Fibroblast of villous mesenchyme (primary cell): ENCODE data around the gene RHD. TPM values are rescaled to one million over a fixed set of nuclear protein-coding genes. Genes with fewer than 3 reads are reported as not detected.

Source experiments
- DNase-seq: peaks from one replicate; pipeline ENCODE4 v3.0.0-alpha.2; 2010; ENCODE audit warnings: low read depth
- H3K4me3 ChIP-seq: 2 replicates; pipeline ENCODE4 v1.5.1; 2011; ENCODE audit warnings: low read depth, mild to moderate bottlenecking, low read length
- CTCF ChIP-seq: IDR thresholded peaks from 2 replicates; pipeline ENCODE4 v1.5.1; 2012; ENCODE audit warnings: low read depth, mild to moderate bottlenecking, low read length; ENCODE audit not compliant: insufficient read depth
- total RNA-seq: library from RNA; depleted of rRNA; stranded (reverse); fragments of >200 nt; gene quantifications from 2 replicates; pipeline ENCODE4 v1.2.3, GENCODE V29; 2012

Gene RHD
- total RNA-seq, 1 donor: not detected

- H3K4me3 ChIP-seq: peak overlapping the region; percentile 59
- TF ChIP-seq CTCF: peak; percentile 65
Measured at GRCh38 chr1:25239681-25240541, 32.4 kb upstream of the RHD start.

GRCh38 chr1:25243907-25244306, 28.4 kb upstream of the RHD start:
- H3K4me3 ChIP-seq: no peak overlapping the region
- TF ChIP-seq CTCF: no peak

More at GRCh38 chr1:25239681-25240541, 32.4 kb upstream of the RHD start:
- DNase-seq: peak; percentile 93

GRCh38 chr1:25245393-25245792, 26.9 kb upstream of the RHD start:
- peak overlapping the region; percentile 98 for H3K4me3 ChIP-seq

More at GRCh38 chr1:25243907-25244306, 28.4 kb upstream of the RHD start:
- DNase-seq: no peak

DNA sequence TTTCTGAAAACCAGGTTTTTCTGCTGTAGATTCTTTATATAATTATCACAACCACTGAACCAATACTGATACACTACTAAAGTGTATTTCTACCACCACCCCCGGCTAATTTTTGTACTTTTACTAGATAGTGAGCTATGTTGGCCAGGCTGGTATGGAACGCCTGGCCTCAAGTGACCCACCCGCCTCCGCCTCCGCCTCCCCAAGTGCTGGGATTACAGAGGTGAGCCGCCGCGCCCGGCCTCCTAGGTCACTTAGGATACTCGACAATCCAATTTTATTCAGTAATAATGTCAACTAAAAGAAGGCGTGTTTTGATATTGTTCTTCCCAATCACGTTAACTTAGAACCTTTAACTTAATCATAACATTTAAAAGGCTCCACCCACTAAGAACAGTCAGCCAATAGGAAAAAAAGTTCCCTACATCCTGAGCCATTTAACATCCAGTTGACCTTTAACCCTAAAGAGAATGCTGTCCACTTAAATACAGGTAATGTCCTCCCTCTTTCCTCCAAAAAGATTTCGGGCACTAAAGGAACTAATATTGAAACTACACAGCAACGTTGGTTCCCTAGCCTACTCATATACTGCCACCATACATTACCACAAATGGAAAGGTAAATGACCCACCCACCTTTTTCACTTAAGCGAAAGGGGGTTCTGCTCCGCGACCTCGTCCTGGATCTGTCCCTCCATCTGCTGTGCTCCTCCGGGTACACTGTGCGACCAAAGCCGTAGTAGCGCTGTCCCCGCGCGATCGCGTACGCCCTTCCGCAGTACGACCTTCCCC, 26.3 kb upstream of the RHD start:
- peak overlapping the region; percentile 98 for H3K4me3 ChIP-seq
- DNase-seq: peak; percentile 57
- no peak for TF ChIP-seq CTCF

More at GRCh38 chr1:25245393-25245792, 26.9 kb upstream of the RHD start:
- no peak for DNase-seq
- TF ChIP-seq CTCF: no peak

- peak overlapping the region; percentile 98 for H3K4me3 ChIP-seq
- no peak for TF ChIP-seq CTCF
- DNase-seq: peak; percentile 20
Measured at GRCh38 chr1:25246600-25247023, 25.7 kb upstream of the RHD start.

DNA sequence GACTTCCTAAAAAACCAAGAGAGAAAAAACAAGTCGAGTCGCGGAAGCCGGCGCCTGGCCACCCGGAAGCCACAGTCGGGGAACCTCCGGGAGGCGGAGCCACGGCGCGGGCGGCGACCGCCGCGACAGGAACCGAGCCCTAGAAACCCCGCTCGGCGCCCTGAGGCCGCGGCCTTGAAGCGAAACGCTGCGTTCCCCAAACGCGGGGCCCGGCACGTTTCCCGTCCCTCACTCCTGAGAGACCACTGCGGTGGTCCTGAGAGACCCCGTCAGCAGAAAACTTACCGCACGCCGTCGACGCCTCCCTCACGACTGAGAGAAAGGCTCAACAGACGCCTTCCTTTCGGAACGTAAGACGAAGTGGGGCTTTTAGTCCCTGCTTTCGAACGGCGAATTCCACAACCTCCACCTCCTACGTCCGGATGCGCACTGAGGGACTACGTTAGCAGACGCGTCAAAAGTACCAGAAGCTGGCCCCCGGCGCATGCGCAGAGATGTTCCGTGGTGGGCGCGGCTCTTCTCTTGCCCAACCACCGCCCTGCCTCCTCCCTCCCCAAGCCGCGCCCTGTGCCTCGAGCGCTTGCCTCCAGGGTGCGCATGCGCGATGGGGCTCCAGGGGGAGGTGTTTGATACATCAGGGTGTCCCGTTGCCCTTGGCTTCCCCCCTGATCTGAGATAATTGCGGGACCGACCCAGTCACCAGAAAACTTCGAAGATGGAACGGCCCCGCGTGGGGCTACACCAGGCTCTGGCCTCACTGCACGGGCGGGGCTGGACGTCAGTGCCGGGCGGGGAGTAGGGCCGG, 25.1 kb upstream of the RHD start, which contains the start of gene RSRP1:
TSS of gene RSRP1 (minus strand) at position 431 of the 805 bp plus-strand sequence. CDS start 491 bp downstream, outside the sequence.
- DNase-seq: peak; percentile 98
- peak within 1 kb of the TSS; percentile 98 for H3K4me3 ChIP-seq
- no peak for TF ChIP-seq CTCF
